H1 (cell line): ENCODE measurements around the gene SIX6. TPM values are rescaled to one million over a fixed set of nuclear protein-coding genes. Genes with fewer than 3 reads are reported as not detected.
A peak's percentile ranks its signal among the peaks of the same experiment; 100 is the strongest.

Experiments used
- ATF3 ChIP-seq: IDR thresholded peaks from 2 replicates; pipeline ENCODE4 v1.6.1; 2011; ENCODE audit warnings: low read depth, mild to moderate bottlenecking, low read length; ENCODE audit not compliant: insufficient read depth
- CHD1 ChIP-seq: IDR thresholded peaks from 2 replicates; pipeline ENCODE4 v1.6.1; 2012; ENCODE audit warnings: low read depth, low read length, improper control_type of control experiment
- CTBP2 ChIP-seq: IDR thresholded peaks from 2 replicates; pipeline ENCODE4 v1.7.0; 2011; ENCODE audit warnings: borderline replicate concordance, mild to moderate bottlenecking, moderate library complexity, mixed read lengths, low read length; ENCODE audit not compliant: insufficient read depth, insufficient read length
- E2F6 ChIP-seq: IDR thresholded peaks from 2 replicates; pipeline ENCODE4 v1.6.1; 2012; ENCODE audit warnings: inconsistent platforms
- EP300 ChIP-seq, 2 experiments: IDR thresholded peaks; 1 replicate in 1 of 2; 2 replicates in 1 of 2; pipeline ENCODE4 v1.6.1; 2011 to 2012; ENCODE audit warnings: low read depth in 2 of 2, low read length in 2 of 2, mild to moderate bottlenecking in 2 of 2, borderline replicate concordance in 1 of 2, inconsistent platforms in 1 of 2, moderate library complexity in 1 of 2
- FOSL1 ChIP-seq: IDR thresholded peaks from 2 replicates; pipeline ENCODE4 v1.6.1; 2011; ENCODE audit warnings: mild to moderate bottlenecking, low read depth, low read length, moderate library complexity; ENCODE audit not compliant: insufficient read depth
- HDAC6 ChIP-seq: IDR thresholded peaks from one replicate; pipeline ENCODE4 v1.7.1; 2012; ENCODE audit warnings: low read depth, mild to moderate bottlenecking, inconsistent platforms, low read length, moderate library complexity
- JUN ChIP-seq: IDR thresholded peaks from 2 replicates; pipeline ENCODE4 v1.6.1; 2011; ENCODE audit warnings: low read depth, mild to moderate bottlenecking, improper control_type of control experiment, low read length
- JUND ChIP-seq: IDR thresholded peaks from 2 replicates; pipeline ENCODE4 v1.6.1; 2011; ENCODE audit warnings: mild to moderate bottlenecking, improper control_type of control experiment, low read length
- PHF8 ChIP-seq: fragments of 200-600 bp; sonication (generic); conservative IDR thresholded peaks from 2 replicates; pipeline ENCODE4 v1.7.1; 2012; ENCODE audit warnings: low read depth, mild to moderate bottlenecking, inconsistent platforms, low read length, moderate library complexity
- RAD21 ChIP-seq, 2 experiments: IDR thresholded peaks in 1 of 2; conservative IDR thresholded peaks in 1 of 2; 2 replicates each; pipeline ENCODE4 v1.6.1; 2011; ENCODE audit warnings: low read depth in 2 of 2, low read length in 2 of 2, improper control_type of control experiment in 1 of 2, inconsistent platforms in 1 of 2, mild to moderate bottlenecking in 1 of 2, moderate library complexity in 1 of 2
- RBBP5 ChIP-seq: IDR thresholded peaks from 2 replicates; pipeline ENCODE4 v1.7.1; 2012; ENCODE audit warnings: low read depth, mild to moderate bottlenecking, inconsistent platforms, low read length, moderate library complexity, borderline replicate concordance
- RXRA ChIP-seq: IDR thresholded peaks from 2 replicates; pipeline ENCODE4 v1.6.1; 2011; ENCODE audit warnings: low read depth, mild to moderate bottlenecking, low read length, moderate library complexity; ENCODE audit not compliant: insufficient read depth
- SIRT6 ChIP-seq: IDR thresholded peaks from one replicate; pipeline ENCODE4 v1.7.1; 2012; ENCODE audit warnings: low read length, inconsistent platforms
- SP1 ChIP-seq: IDR thresholded peaks from 2 replicates; pipeline ENCODE4 v1.6.1; 2011; ENCODE audit warnings: low read depth, low read length
- SP4 ChIP-seq: IDR thresholded peaks from 2 replicates; pipeline ENCODE4 v1.6.1; 2012; ENCODE audit warnings: low read length, inconsistent platforms
- SUZ12 ChIP-seq: fragments of 200-600 bp; sonication (generic); IDR thresholded peaks from 2 replicates; pipeline ENCODE4 v1.6.1; 2012; ENCODE audit warnings: mild to moderate bottlenecking, inconsistent platforms, low read length, moderate library complexity, mixed read lengths
- TAF7 ChIP-seq: optimal IDR thresholded peaks from 2 replicates; pipeline ENCODE3; 2011; ENCODE audit warnings: low read depth, mild to moderate bottlenecking, inconsistent platforms, low read length, moderate library complexity, borderline replicate concordance
- TEAD4 ChIP-seq: IDR thresholded peaks from 2 replicates; pipeline ENCODE4 v1.6.1; 2012; ENCODE audit warnings: low read depth, low read length, inconsistent platforms, mixed read lengths
- USF2 ChIP-seq: IDR thresholded peaks from 2 replicates; pipeline ENCODE4 v1.6.1; 2011; ENCODE audit warnings: low read length, improper control_type of control experiment
- YY1 ChIP-seq: IDR thresholded peaks from 2 replicates; pipeline ENCODE4 v1.6.1; 2011; ENCODE audit warnings: low read depth, mild to moderate bottlenecking, low read length
- polyA plus RNA-seq, 7 experiments: library from polyadenylated mRNA; depleted of rRNA in 3 of 7; stranded (reverse) in 5 of 7; unstranded in 2 of 7; fragments of >200 nt in 5 of 7; fragments of 200-250 nt in 2 of 7; gene quantifications; 1 replicate in 5 of 7; 2 replicates in 1 of 7; 4 replicates in 1 of 7; pipeline versions ENCODE4 v1.2.1 to v1.2.3, GENCODE V29; 2011 to 2013; ENCODE audit warnings: missing spikeins in 2 of 7, mixed read lengths in 2 of 7
- total RNA-seq: library from RNA; stranded (reverse); fragmentation: NEBNext Ultra II Directional; extraction: Animal tissue kit (Norgen Biotek cat#: 25700); gene quantifications from 2 replicates; pipeline ENCODE4 v1.2.1, GENCODE V29; 2021

The SIX6 gene
- total and polyA plus RNA-seq, 2 of the 8 experiments (the other 6 are each of a cell fraction or from before 2014, with no cell fraction given) = 0.03 TPM; not detected in 1

GRCh38 chr14:60506985-60507829 is 1.7 kb upstream of the SIX6 start (continued):
- no peak for TF ChIP-seq FOSL1
- no peak for TF ChIP-seq EP300 (IDR thresholded peaks at IDR 0.05; ENCODE audit: borderline replicate concordance in 1 of 2, low read depth in 2 of 2, low read length in 2 of 2)
- no peak for TF ChIP-seq USF2
- no peak for TF ChIP-seq E2F6
- TF ChIP-seq HDAC6 = no peak
- no peak for TF ChIP-seq RXRA
- no peak for TF ChIP-seq SP4
- no peak for TF ChIP-seq ATF3
- TF ChIP-seq PHF8 = no peak
- TF ChIP-seq YY1 = 0 out of 2 replicates have a peak, but pooled peaks have one; percentile 10
- TF ChIP-seq JUND = no peak
- no peak for TF ChIP-seq SP1
- no peak for TF ChIP-seq CHD1
- TF ChIP-seq CTBP2 = peak; percentile 72
- no peak for TF ChIP-seq TEAD4
- no peak for TF ChIP-seq SIRT6
- TF ChIP-seq SUZ12 = peak; percentile 99
- TF ChIP-seq JUN = no peak
- no peak for TF ChIP-seq RAD21 (IDR thresholded peaks at IDR 0.05 in 1 of 2, conservative IDR thresholded peaks at IDR 0.05 in 1 of 2; ENCODE audit: low read depth in 2 of 2, low read length in 2 of 2)
- TF ChIP-seq TAF7 = no peak
- 0 out of 2 replicates have a peak, but pooled peaks have one; percentile 73 for TF ChIP-seq RBBP5
